HG03175 (cell line): ENCODE results near the gene MAN2A2.
"Not testable (repeated sequence)": the region's sequence is repeated elsewhere in the genome, so short reads cannot be mapped to it uniquely, and the experiment has no call there.

Source experiments
- ATAC-seq: cut with Tn5 transposase; IDR thresholded peaks from one replicate; pipeline ENCODE4 v1.9.1; 2021; ENCODE audit warnings: mild to moderate bottlenecking, moderate library complexity; ENCODE audit not compliant: unreplicated experiment

Gene MAN2A2

GRCh38 chr15:90915808-90916440, 12.8 kb downstream of the MAN2A2 start:
- ATAC-seq = no peak

- ATAC-seq = no peak
Observed at GRCh38 chr15:90916461-90916860, 13.4 kb downstream of the MAN2A2 start.

- ATAC-seq = no peak
Observed at GRCh38 chr15:90917569-90917968, 14.5 kb downstream of the MAN2A2 start.

DNA sequence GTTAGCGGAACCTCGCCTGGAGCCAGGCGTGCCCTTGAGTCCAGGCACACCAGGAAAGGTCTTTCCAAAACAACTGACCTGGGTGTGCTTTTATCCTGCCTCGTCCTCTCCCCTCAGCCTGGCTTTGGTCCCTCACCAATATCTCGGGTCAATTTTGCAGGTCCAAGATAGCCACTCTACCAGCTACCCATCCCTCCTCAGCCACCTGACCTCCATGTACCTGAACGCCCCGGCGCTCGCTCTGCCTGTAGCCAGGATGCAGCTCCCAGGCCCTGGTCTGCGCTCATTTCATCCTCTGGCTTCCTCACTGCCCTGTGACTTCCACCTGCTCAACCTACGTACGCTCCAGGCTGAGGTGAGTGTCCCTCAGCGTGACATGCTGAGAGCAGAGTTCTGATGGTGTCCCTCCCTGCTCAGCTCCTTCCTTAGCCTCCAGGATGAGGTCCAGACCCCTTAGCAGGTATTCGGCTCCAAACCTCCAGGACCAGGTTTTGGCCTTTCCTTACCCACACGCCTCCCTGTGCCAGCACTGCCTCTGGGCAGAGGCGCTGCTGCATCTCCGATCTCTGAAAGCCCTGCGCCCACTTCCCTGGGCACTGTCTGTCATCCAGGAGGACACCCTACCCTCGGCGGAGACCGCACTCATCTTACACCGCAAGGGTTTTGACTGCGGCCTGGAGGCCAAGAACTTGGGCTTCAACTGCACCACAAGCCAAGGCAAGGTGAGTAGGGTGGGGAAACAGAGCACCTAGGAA, 15.1 kb downstream of the MAN2A2 start:
- ATAC-seq = no peak

- ATAC-seq = no peak
Observed at GRCh38 chr15:90918835-90919234, 15.7 kb downstream of the MAN2A2 start.

DNA sequence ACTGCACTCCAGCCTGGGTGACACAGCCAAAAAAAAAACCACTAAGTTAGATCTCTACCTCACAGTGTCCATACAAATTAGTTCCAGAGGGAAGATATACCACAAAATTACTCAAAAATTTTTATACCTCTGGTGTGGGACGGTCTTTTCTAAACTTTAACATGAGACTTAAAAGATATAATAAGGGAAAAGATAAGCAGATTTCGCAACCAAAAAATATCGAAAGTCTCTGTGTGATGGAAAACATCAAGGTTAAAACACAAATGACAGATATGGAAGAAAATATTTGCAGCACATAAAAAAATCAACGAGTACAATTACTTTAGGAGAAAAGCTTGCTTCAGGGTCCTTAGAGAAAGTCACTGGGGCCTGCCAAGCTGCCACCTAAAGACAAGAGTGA, 18.8 kb downstream of the MAN2A2 start:
- ATAC-seq = no peak

- peak; percentile 89 for ATAC-seq
Observed at GRCh38 chr15:90922712-90923322, 19.7 kb downstream of the MAN2A2 start.

- ATAC-seq = peak; percentile 49
Observed at GRCh38 chr15:90924375-90924774, 21.3 kb downstream of the MAN2A2 start.

- ATAC-seq = not testable (repeated sequence)
Observed at GRCh38 chr15:90926766-90927165, 23.7 kb downstream of the MAN2A2 start.

GRCh38 chr15:90928106-90928505, 25.0 kb downstream of the MAN2A2 start:
- not testable (repeated sequence) for ATAC-seq

DNA sequence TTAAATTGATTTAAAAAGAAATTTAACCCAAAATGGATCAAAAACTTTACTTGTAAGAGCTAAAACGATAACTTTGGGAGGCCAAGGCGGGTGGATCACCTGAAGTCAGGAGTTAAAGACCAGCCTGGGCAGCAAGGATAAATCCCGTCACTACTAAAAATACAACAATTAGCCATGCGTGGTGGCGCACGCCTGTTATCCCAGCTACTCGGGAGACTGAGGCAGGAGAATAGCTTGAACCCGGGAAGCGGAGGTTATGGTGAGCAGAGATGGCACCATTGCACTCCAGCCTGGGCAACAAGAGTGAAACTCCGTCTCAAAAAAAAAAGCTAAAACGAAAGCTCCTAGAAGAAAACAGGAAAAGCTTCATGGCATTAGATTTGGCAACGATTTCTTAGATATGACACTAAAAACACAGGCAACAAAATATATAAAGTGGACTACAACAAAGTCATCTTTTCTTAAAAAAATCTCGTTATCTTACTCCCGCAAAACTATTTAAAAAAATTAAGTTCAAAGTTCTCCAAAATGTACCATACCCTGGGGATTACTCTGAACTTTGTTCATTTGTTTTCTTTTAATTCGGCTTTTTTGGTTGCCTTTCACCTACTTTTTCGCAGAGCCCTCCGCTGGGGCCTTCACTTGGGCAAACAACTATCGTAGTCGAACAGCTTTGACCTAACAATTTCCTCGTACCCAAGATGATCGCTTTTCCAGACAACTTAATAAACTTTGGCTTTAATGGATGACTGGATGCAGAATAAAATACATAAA, 26.3 kb downstream of the MAN2A2 start:
- ATAC-seq = no peak

DNA sequence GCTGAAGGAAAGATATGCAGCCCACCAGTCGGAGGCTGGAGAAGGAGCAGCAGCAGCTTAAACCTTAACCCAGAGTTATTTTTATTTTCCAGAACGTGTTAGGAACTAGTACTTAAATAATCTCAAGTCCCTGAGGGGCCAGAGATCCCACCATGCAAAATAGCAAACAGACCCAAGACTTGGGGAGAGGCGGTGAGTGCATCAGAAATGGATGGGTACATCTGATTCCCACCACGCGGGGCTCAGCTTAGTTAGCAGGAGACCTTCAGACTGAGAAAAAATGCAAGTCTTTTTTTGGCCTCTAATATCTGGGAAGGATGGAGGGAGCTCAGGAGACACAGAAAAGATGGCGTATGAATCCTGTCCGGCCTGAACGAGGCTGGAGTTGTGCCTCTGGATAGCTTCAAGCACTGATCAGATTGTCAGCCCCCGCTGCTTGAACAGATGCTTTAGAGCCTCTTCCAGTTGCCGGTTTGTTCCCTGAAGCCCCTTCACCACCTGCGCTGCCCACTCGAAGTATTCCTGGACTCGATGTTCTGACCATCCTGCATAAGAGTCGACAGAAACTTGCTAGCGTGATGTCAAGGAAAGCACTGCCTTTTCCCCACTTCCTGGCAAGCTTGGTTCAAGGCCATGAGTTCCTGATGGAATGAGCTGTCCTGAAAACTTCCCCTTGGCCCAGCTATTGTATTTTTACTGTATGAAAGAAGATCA, 27.9 kb downstream of the MAN2A2 start:
- ATAC-seq = no peak

DNA sequence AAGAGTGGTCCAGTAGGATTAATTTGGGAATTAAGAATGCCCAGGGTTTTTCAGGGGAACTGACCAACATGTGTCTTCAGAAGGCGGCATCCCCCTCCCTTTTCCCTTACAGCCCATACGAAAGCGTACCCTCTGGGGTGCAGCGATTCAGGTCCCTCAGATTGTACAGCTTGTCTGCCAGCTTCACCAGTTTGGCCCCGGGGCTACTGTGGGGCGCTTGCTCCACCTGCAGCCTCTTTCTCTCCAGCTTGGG, 28.4 kb downstream of the MAN2A2 start:
- no peak for ATAC-seq

- peak; percentile 56 for ATAC-seq
Observed at GRCh38 chr15:90931828-90932659, 28.9 kb downstream of the MAN2A2 start, which contains the start of gene HDDC3. HDDC3 (minus strand) TSS chr15:90932549; CDS start chr15:90932540, 9 bp downstream.

- ATAC-seq = no peak
Observed at GRCh38 chr15:90932660-90932991, 29.5 kb downstream of the MAN2A2 start.

DNA sequence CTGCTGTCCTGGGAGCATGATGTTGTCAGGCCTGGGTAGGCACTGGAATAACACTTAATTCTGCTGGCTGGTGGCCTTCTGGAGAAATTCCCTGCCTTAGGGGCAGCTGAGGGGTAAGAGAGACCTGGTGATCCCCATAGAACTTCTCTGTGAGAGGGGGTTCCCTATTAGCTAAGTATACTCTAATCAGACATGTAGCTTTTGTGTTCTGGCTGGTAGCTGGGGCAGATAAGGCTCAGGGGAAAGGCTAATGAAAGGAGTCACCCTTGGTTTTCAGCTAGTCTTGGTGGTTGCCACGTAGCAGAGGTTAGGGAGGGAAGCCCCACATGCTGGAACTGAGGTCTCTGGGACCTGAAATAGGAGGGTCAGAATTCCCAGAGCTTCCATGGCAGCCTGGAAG, 30.2 kb downstream of the MAN2A2 start:
- ATAC-seq = no peak

DNA sequence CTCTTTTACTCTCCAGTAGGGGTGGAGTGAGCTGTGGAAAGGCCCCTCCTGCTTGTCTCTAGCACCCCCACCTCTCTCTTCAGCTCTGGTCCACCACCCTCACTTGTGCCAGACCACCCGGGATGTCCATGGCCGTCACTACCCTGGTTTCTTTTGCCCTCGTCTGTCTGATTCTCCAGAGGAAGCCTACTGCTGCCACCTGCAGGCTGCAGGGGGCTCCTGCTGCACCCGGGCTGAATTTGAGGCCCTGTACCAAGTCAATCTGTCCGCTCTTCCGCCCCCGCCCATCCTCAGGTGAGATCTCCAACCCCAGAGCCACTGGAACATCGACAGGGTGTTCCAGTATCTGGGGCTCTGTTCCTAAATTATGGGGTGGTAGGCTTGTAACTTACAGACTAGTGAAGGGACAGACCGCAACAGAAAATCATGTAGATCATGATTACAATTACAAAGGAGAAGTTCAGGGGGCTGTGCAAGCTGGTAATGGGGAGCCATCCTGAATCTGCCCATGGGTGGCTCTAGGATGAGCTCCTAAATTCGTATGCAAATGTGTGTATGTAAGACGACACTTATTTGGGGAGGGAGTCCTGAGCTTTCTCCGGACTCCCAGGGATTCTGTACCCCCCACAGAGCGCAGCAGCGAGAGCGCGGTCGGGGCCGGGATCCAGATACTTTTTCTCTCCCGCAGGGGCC, 31.3 kb downstream of the MAN2A2 start:
- ATAC-seq = peak; percentile 28

- ATAC-seq = peak; percentile 67
Observed at GRCh38 chr15:90934949-90935751, 32.0 kb downstream of the MAN2A2 start, which contains the start of gene UNC45A. UNC45A (plus strand) TSS chr15:90935285; CDS start chr15:90935325, 40 bp downstream.

DNA sequence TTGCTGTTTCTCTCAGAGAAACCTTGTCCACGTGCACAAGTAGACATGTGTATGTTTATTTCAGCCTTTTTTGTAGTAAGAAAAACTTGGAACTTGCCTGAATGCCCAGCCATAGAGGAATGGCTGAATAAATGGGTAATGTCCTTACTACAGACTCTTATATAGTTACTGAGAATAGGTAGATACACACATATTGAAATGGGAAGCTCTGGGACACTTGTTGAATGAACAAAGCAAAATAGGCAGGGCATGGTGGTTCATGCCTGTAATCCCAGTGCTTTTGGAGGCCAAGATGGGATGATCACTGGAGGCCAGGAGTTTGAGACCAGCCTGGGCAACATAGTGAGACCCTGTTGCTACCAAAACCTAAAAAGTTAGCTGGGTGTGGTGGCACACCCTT, 33.7 kb downstream of the MAN2A2 start:
- no peak for ATAC-seq
